Measurements from ENCODE around the gene TLCD4.
"Not testable (repeated sequence)": the region's sequence is repeated elsewhere in the genome, so short reads cannot be mapped to it uniquely, and the experiment has no call there.

Gene TLCD4

DNA sequence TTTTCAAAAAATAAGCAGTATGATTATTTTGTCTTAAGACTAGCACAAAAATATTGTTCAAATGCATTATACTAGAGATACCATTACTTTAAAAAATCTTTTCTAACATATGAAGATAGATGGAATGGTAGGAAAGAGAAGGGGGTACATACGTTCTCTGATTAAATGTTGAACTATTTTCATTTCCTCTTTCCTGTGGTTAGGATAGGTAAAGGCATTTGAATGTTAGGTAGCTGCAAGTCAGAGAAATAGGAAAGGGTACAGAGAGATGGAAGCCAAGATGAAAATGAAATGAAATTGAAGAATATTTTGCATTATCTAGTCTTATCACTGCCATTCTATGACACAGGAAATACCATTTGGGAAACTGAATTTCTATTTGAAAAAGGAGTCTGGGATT, 28.3 kb downstream of the TLCD4 start:
- DNase-seq, result no peak
- H3K4me3 Mint-ChIP-seq, result no peak overlapping the region
- no peaks in the 10 kb centered on the region for H3K36me3 Mint-ChIP-seq (ENCODE audit: low read depth)
- TF ChIP-seq, protein P1, sequence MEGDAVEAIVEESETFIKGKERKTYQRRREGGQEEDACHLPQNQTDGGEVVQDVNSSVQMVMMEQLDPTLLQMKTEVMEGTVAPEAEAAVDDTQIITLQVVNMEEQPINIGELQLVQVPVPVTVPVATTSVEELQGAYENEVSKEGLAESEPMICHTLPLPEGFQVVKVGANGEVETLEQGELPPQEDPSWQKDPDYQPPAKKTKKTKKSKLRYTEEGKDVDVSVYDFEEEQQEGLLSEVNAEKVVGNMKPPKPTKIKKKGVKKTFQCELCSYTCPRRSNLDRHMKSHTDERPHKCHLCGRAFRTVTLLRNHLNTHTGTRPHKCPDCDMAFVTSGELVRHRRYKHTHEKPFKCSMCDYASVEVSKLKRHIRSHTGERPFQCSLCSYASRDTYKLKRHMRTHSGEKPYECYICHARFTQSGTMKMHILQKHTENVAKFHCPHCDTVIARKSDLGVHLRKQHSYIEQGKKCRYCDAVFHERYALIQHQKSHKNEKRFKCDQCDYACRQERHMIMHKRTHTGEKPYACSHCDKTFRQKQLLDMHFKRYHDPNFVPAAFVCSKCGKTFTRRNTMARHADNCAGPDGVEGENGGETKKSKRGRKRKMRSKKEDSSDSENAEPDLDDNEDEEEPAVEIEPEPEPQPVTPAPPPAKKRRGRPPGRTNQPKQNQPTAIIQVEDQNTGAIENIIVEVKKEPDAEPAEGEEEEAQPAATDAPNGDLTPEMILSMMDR (IDR thresholded peaks at IDR 0.05), result no peak
- no peak overlapping the region for H3K27ac Mint-ChIP-seq
- H3K4me1 Mint-ChIP-seq, result no peaks in the 10 kb centered on the region
- no peaks in the 10 kb centered on the region for H3K9me3 Mint-ChIP-seq
- H3K27me3 Mint-ChIP-seq (ENCODE audit: low read depth, poor library complexity), result no peaks in the 10 kb centered on the region

DNA sequence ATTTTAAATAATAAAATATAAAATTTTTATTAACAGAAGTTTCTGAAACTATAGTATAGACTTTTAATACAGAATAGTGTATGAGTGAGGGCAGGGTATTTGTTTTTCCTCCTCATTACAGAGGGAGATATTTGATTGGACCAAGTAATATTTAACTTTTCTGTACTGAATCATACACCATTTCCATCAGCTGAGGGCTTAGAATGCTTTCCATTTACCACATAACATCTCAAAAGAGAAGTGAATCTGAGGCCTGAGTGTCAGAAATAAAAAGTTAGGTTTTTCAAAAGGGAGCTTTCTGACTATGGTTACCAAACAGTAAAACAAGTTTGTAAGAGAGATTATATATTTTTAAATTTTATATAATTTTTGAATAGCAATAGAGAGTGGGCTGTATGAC, 29.5 kb downstream of the TLCD4 start:
- H3K4me1 Mint-ChIP-seq, result no peaks in the 10 kb centered on the region
- DNase-seq, result no peak
- no peak overlapping the region for H3K27ac Mint-ChIP-seq
- H3K4me3 Mint-ChIP-seq, result no peak overlapping the region
- TF ChIP-seq, protein P1 (IDR thresholded peaks at IDR 0.05), result no peak
- H3K9me3 Mint-ChIP-seq, result no peaks in the 10 kb centered on the region
- H3K27me3 Mint-ChIP-seq (ENCODE audit: low read depth, poor library complexity), result no peaks in the 10 kb centered on the region
- no peaks in the 10 kb centered on the region for H3K36me3 Mint-ChIP-seq (ENCODE audit: low read depth)

DNA sequence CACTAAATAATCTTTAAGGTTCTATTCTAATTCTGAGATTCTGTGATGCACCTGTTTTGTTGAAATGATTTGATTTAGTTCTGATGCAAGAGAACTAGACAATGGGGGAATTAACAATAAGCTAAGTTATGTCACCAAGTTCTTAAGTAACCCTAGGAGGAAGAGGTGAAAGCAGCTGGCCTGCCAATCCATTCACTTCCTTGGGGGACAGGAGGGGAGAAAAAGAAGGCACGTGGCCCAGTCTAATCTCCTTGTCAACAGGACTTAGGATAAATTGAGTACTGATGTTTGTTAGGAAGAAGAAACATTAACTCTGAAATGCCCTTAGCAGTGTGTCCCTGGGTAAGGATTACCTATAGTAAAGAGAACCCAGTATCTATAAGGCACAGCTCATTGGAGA, 36.9 kb downstream of the TLCD4 start:
- H3K27me3 Mint-ChIP-seq (ENCODE audit: low read depth, poor library complexity), result no peaks in the 10 kb centered on the region
- no peaks in the 10 kb centered on the region for H3K4me1 Mint-ChIP-seq
- no peak overlapping the region for H3K27ac Mint-ChIP-seq
- TF ChIP-seq, protein P1 (IDR thresholded peaks at IDR 0.05), result no peak
- H3K36me3 Mint-ChIP-seq (ENCODE audit: low read depth), result no peaks in the 10 kb centered on the region
- no peaks in the 10 kb centered on the region for H3K9me3 Mint-ChIP-seq
- no peak overlapping the region for H3K4me3 Mint-ChIP-seq
- DNase-seq, result no peak

DNA sequence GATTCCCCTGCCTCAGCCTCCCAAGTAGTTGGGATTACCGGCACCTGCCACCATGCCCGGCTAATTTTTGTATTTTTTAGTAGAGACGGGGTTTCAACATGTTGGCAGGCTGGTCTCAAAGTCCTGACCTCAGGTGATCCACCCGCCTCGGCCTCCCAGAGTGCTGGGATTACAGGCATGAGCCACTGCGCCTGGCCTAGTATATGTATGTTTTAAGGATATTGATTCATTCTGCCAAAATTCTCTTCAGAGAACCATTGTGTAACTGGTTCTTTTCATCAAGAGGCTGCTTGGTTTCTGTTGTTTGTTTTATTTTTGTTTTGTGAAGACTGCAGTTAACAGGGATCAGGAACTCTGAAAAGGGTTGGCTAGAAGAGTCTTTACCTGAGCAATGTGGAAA, 48.4 kb downstream of the TLCD4 start:
- H3K4me3 Mint-ChIP-seq; H3K27ac Mint-ChIP-seq; H3K27me3 Mint-ChIP-seq (ENCODE audit: low read depth, poor library complexity); DNase-seq; H3K4me1 Mint-ChIP-seq: not testable (repeated sequence)
- peaks cover 32% of the 10 kb centered on the region for H3K9me3 Mint-ChIP-seq
- H3K36me3 Mint-ChIP-seq (ENCODE audit: low read depth), result peaks cover 26% of the 10 kb centered on the region

Data from nephron progenitor cell (in vitro differentiated cells).